GM18505 (cell line): ENCODE results near the gene RUSC1.

ENCODE experiments used
- ATAC-seq: cut with Tn5 transposase; IDR thresholded peaks from one replicate; pipeline ENCODE4 v1.9.1; 2021; ENCODE audit not compliant: unreplicated experiment
- POLR2A ChIP-seq: IDR thresholded peaks from 4 replicates; pipeline ENCODE4 v1.6.1; 2011; ENCODE audit warnings: borderline replicate concordance; ENCODE audit not compliant: insufficient read depth, insufficient read length; ENCODE audit errors: extremely low read depth

The RUSC1 gene

DNA sequence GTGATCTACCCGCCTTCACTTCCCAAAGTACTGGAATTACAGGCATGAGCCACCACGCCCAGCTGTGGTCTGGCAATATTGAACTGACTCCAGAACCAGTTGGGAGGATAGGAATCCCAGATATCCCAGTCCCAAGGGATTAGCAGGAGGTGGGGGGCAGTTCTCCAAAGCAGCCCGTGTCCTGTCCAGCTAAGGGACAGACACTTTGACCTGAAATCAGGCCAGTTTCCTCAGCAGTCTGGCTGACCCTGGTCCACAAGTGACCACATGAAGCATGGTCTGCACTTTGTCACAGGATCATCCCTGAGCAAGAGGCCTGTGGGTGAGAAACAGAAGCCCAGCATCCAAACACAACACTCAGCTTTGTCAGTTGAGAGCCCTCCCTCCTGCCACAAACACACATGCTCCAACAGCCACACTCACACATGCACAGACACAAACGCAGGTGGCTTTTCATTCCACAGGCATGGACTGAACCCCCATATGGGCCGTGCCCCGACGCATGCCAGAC, 14.8 kb upstream of the RUSC1 start:
- no peak for ATAC-seq
- no peak for TF ChIP-seq POLR2A

DNA sequence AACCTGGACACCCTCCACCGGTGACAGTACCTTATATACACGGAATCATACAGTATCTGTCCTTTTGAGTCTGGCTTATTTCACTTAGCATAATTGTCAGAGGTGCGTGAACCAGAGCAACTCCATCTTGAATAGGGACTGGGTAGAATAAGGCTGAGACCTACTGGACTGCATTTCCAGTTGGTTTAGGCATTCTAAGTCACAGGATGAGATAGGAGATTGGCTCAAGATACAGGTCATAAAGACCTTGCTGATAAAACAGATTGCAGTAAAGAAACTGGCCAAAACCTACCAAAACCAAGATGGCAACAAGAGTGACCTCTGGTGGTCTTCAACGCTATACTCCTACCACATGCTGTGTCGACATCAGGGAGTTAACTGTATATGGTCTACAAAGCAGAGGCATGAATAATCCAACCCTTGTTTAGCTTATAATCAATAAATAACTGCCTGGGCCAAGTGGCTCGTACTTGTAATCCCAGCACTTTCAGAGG, 13.4 kb upstream of the RUSC1 start:
- TF ChIP-seq POLR2A: no peak
- no peak for ATAC-seq

- ATAC-seq: peak; percentile 95
- peak; percentile 82 for TF ChIP-seq POLR2A
Observed at GRCh38 chr1:155308493-155309422, 11.9 kb upstream of the RUSC1 start, which contains the start of gene FDPS. TSS of gene FDPS (plus strand) at chr1:155308866. CDS start at chr1:155309790, 924 bp downstream.

GRCh38 chr1:155309423-155310021, 11.2 kb upstream of the RUSC1 start:
- ATAC-seq: no peak
- TF ChIP-seq POLR2A: no peak

DNA sequence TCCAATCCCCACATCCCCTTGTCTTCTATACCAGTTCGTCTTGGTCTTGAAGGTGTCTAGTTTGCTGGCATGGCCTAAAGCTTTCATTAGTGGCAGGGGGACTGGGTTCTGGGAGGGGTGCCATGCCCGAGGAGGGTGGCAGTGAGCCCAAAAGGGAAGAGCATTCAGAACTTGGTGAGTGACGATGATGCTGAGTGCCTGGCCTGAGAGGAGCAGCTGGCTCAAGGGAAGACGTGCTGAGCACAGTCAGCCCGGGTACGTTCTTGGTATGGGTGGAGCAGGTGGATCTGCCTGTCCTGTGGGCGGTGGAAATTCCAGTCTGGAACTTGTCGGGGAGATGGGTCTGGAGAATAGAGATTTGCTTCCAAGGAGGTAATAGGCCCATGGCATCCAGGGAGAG, 7.4 kb upstream of the RUSC1 start:
- TF ChIP-seq POLR2A: no peak
- no peak for ATAC-seq

DNA sequence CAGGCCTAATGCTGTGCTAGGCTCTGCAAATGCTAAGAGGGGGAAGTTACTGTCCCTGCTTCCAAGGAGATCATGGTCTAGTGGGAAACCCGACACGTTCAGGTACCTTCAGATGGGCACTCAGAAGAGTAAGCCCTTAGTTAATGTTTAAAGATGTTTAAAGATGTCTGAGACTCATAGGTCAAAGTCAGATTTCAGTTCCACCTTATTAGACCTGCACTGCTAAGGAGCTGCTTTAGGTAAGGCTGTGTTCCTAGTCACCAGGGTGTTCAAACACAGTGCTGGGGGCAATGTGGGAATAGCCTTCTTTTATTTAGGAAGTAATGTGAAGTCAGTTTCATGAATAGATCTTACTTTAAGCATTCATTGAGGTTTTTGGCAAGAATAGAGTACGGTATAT, 3.8 kb upstream of the RUSC1 start:
- no peak for ATAC-seq
- no peak for TF ChIP-seq POLR2A

GRCh38 chr1:155318082-155318481, 2.6 kb upstream of the RUSC1 start:
- no peak for TF ChIP-seq POLR2A
- ATAC-seq: no peak

- TF ChIP-seq POLR2A: no peak
- no peak for ATAC-seq
Observed at GRCh38 chr1:155319536-155319935, 1.2 kb upstream of the RUSC1 start.

GRCh38 chr1:155320252-155320651, 442 bp upstream of the RUSC1 start:
- no peak for TF ChIP-seq POLR2A
- no peak for ATAC-seq

- no peak for TF ChIP-seq POLR2A
- ATAC-seq: no peak
Observed at GRCh38 chr1:155321639-155322503, 1.2 kb downstream of the RUSC1 start.

GRCh38 chr1:155322571-155322952, 1.9 kb downstream of the RUSC1 start:
- TF ChIP-seq POLR2A: no peak
- ATAC-seq: no peak

- ATAC-seq: peak; percentile 43
- TF ChIP-seq POLR2A: peak; percentile 10
Observed at GRCh38 chr1:155322953-155323728, 2.4 kb downstream of the RUSC1 start.
